ENCODE data around the gene ICAM1. TPM values are rescaled to one million over a fixed set of nuclear protein-coding genes. Genes with fewer than 3 reads are reported as not detected.

ICAM1 gene
- total and polyA plus RNA-seq, 2 of the 13 experiments (the other 11 are each of a cell fraction or from before 2014, with no cell fraction given): 37.9 to 98.4 TPM

GRCh38 chr19:10332965-10333757, 62.2 kb downstream of the ICAM1 start, which contains the start of gene RAVER1 (continued):
- TF ChIP-seq MYPOP (CRISPR knock-in tag; IDR thresholded peaks at IDR 0.05) (peak; percentile 52; the same call in 1 of the 2 replicates), SAFB2 (CRISPR knock-in tag; IDR thresholded peaks at IDR 0.05; ENCODE audit: borderline replicate concordance, low read depth) (peak; percentile 52; the same call in 1 of the 2 replicates), ZNF83 (CRISPR knock-in tag; IDR thresholded peaks at IDR 0.05; ENCODE audit: borderline replicate concordance) (no peak), ZNF619 (CRISPR knock-in tag; IDR thresholded peaks at IDR 0.05) (peak; percentile 21; the same call in 1 of the 2 replicates), ETV6 (CRISPR knock-in tag; conservative IDR thresholded peaks at IDR 0.05) (no peak; the same call in 1 of the 2 replicates), ZBTB37 (CRISPR knock-in tag; IDR thresholded peaks at IDR 0.05) (no peak; the same call in 1 of the 2 replicates), ELF1 (CRISPR knock-in tag; IDR thresholded peaks at IDR 0.05) (0 out of 2 replicates have a peak, but pooled peaks have one; percentile 38), FOXP4 (CRISPR knock-in tag; IDR thresholded peaks at IDR 0.05) (no peak), SSRP1 (CRISPR knock-in tag; IDR thresholded peaks at IDR 0.05) (no peak), MLXIP (CRISPR knock-in tag; IDR thresholded peaks at IDR 0.05; ENCODE audit: borderline replicate concordance) (no peak), ZNF607 (CRISPR knock-in tag; IDR thresholded peaks at IDR 0.05; ENCODE audit: borderline replicate concordance) (0 out of 2 replicates have a peak, but pooled peaks have one; percentile 59), RNF219 (CRISPR knock-in tag; IDR thresholded peaks at IDR 0.05) (no peak), ZNF530 (CRISPR knock-in tag; IDR thresholded peaks at IDR 0.05; ENCODE audit: low read depth) (0 out of 2 replicates have a peak, but pooled peaks have one; percentile 59), HNRNPUL1 (IDR thresholded peaks at IDR 0.05; ENCODE audit: low read depth, low read length) (no peak), ZNF275 (CRISPR knock-in tag; IDR thresholded peaks at IDR 0.05; ENCODE audit: borderline replicate concordance) (peak; percentile 54; the same call in 1 of the 2 replicates), ZKSCAN5 (CRISPR knock-in tag; IDR thresholded peaks at IDR 0.05) (no peak)

Data from HepG2 (cell line).